GM18508 (cell line): ENCODE results near the gene GRID1.

Source experiments
- ATAC-seq: cut with Tn5 transposase; IDR thresholded peaks from one replicate; pipeline ENCODE4 v1.9.1; 2021; ENCODE audit warnings: moderate number of reproducible peaks; ENCODE audit not compliant: insufficient read depth, unreplicated experiment

Gene GRID1

DNA sequence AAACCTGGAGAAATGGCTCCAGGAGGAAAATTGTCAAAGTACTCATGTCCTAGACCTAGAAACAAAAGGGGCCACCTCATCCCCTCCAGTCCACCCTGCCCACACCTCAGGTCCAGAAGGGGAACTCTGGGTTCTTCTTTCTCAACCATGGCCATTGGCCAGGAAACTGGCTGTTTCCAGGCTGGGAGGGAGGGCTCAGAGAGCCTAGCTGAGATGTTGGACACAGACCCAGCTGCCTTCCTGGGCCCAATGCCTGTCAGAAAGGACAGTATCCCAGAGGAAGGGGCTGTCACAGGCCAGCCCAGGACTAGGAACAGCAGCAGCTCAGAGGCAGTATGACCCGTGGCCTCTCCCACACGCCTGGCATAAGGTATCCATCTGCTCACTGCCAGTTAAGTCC, 9.6 kb downstream of the GRID1 start:
- no peak for ATAC-seq

DNA sequence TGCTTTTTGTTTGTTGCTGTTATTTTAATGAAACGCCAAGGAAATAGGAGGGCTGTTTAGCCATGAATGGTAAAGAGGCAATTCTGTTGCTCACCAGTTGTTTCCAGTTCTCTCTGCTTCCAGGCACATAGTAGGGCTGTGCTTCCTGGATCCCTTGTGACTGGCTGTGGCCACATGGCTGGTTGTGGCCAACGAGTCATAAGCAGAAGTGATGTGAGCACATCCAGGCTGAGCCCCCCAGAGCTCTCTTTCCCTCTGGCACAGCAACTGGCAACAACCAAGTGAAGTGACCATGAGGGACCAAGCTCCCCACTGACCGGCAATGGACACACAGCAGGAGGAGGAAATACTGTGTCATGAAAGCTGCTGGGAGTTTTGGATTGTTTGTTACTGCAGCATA, 10.3 kb downstream of the GRID1 start:
- ATAC-seq, result no peak

DNA sequence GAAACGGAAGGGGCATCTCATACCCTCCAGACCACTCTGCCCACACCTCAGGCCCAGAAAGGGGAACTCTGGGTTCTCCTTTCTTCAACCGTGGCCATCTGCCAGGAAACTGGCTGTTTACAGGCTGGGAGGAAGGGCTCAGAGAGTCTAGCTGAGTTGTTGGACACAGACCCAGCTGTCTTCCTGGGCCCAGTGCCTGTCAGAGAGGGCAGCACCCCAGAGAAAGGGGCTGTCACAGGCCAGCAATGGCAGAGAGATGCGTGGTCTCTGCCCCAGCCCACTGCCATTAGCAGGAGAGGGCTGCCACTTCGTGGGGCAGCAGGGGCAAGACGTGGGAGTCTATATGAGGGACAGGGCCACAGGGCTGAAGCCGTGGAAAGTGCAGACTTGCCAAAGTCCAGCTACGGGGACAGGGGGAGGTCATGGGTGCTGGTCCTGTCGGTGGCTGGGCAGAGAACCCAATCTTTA, 11.0 kb downstream of the GRID1 start:
- no peak for ATAC-seq

DNA sequence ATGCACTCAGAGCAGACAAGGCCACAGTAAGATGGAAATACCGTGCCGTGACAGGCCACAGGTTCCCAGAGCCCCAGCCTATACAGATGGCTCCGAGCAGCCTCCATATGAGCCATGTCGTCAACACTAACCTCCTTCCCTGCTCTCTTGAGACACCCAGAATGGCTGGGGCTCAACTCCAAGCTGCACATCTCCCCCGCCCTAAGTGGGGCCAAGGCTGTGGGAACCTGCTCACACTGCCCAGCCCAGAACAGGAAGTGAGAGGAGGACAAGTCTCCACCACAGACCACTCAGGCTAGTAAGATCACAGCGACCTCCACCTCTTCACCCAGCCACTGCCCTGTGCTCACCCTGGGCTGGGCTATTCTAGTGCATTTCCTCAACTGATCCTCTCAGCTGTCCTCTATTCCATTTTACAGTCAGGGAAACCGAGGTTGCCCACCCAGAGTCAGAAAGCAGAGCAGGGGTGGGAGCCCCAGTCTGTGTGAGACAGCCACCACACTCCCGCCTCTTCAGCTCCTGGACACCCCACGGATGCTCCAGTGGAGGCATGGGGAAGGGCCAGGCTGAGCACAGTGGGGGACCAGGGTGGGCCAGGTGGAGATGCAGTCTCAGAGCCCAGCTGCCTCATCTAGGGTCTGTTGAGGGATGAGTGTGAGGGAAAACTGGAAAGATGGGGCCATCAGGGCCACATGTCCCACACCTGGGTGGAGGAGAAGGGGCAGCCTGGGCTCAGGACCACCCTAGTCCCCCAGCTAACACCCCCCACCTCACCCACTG, 11.6 kb downstream of the GRID1 start:
- no peak for ATAC-seq

- ATAC-seq, result no peak
Measured at GRCh38 chr10:86353506-86354485, 12.8 kb downstream of the GRID1 start.

- no peak for ATAC-seq
Measured at GRCh38 chr10:86350897-86351296, 15.7 kb downstream of the GRID1 start.

GRCh38 chr10:86349940-86350630, 16.5 kb downstream of the GRID1 start:
- no peak for ATAC-seq

- no peak for ATAC-seq
Measured at GRCh38 chr10:86349474-86349873, 17.1 kb downstream of the GRID1 start.

DNA sequence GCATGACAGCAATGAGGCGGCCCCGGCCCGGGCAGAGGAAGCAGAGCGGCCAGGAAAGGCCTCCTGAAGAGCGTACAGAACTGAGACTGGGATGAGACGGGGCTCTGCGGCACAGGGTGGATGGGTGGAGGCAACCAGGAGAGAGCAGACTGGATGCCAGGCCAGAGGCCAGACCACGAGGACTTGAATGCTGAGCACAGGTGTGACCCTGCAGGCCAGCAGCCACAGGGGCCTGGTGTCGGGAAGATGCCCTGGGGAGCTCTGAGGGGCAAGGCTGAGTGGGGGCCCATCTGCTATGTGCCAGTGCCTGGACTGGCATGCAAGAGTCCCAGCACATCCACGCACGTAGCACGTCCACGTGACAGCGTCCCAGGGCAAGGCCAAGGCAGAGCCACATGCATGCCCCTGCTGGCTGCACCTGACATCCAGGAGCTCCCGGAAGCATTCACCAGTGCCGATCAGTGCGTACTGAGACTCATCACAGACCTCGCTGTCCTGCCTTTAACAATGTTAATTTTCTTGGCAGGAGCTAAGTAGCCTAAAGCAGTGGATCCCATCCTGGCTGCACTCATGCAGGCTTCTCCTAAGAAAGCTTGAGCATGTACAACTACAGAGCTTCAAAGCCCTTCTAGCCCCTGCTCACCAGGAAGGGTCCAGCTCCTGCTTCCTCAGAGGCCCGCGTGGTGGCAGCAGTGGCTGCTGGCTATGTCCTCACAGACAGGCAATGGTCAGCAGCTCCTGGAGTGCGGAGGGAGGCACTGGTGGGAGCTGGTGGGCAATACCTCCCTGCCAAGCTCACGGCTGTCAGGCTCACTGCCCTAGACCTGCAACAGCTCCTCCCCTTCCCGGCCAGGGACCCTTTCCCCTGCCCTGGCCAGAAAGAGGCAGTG, 18.0 kb downstream of the GRID1 start:
- ATAC-seq, result no peak

DNA sequence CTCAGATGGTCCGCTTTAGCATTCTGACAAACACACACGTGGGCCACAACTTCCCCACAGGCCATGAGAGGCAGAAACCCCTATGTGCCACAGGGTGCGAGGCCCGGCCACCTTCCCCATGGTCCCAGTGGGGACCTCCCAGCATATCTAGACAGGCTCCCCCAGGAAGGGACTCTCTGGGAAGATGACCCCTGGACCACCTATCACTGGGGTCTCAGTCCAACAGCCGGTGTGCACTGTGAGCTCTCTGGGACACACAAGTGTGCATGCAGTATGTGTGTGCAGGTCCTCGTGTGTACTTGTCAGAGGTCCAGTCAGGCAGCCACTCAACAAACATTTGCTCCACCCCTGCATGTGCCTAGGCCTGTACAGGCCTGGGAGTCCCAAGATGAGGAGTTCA, 18.7 kb downstream of the GRID1 start:
- ATAC-seq, result no peak

- no peak for ATAC-seq
Measured at GRCh38 chr10:86346799-86347665, 19.6 kb downstream of the GRID1 start.

- ATAC-seq, result no peak
Measured at GRCh38 chr10:86345859-86346798, 20.5 kb downstream of the GRID1 start.

DNA sequence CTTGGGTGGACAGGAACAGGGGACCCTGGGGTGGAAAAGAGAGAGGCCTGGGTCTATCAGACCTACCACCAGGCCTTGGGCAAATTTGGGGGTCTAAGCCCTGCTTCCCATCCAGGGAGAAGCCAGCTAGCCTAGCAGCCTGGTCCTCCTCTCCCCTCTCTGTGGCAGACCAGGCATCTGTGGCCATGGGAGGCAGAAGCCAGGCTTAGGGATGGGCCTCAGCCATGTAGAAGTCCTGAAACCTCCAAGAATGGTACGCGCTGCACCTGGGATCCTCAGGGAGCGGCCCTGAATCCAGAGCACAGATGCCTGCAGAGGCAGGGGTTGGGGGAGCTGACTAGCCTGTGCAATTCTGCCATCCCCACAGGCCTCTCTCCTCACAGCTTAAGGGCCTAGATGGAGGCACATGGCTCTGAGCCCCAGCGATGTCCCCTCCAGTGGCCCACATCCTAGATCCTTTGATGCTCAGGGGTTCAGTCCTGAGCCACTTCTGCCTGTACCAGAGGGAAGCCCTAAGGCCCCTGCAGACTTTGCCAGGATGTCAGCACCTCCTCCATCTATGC, 21.2 kb downstream of the GRID1 start:
- ATAC-seq, result no peak

GRCh38 chr10:86344714-86345161, 21.9 kb downstream of the GRID1 start:
- ATAC-seq, result no peak

GRCh38 chr10:86344281-86344680, 22.3 kb downstream of the GRID1 start:
- ATAC-seq, result no peak

GRCh38 chr10:86343761-86344160, 22.8 kb downstream of the GRID1 start:
- no peak for ATAC-seq

GRCh38 chr10:86342111-86342863, 24.3 kb downstream of the GRID1 start:
- no peak for ATAC-seq
